Liver (tissue), 9 donors: ENCODE results near the gene PASK. TPM values are rescaled to one million over a fixed set of nuclear protein-coding genes. Genes with fewer than 3 reads are reported as not detected.

Experiments
- DNase-seq: peaks from one replicate; pipeline ENCODE4 v3.0.0-alpha.2; 2017; ENCODE audit warnings: low spot score
- H3K27ac ChIP-seq, 2 donors: one replicate each; pipeline ENCODE4 v1.7.0; 2013; ENCODE audit warnings: inconsistent platforms in 2 of 2, low read length in 2 of 2, control low read depth in 1 of 2, low read depth in 1 of 2, mild to moderate bottlenecking in 1 of 2
- H3K27me3 ChIP-seq, 4 donors: one replicate each; pipeline versions ENCODE4 v1.6.1 to v1.7.0; 2013; ENCODE audit warnings: low read length in 3 of 4, inconsistent platforms in 1 of 4, mild to moderate bottlenecking in 1 of 4, moderate library complexity in 1 of 4; ENCODE audit not compliant: control insufficient read depth in 4 of 4, insufficient read depth in 4 of 4
- H3K36me3 ChIP-seq, 4 donors: one replicate each; pipeline versions ENCODE4 v1.6.1 to v1.7.0; 2013; ENCODE audit warnings: low read length in 3 of 4, mild to moderate bottlenecking in 3 of 4, low read depth in 1 of 4, moderate library complexity in 1 of 4; ENCODE audit not compliant: control insufficient read depth in 4 of 4, insufficient read depth in 3 of 4
- H3K4me1 ChIP-seq, 4 donors: one replicate each; pipeline versions ENCODE4 v1.6.1 to v1.7.0; 2013; ENCODE audit warnings: low read length in 3 of 4, mild to moderate bottlenecking in 3 of 4, moderate library complexity in 1 of 4; ENCODE audit not compliant: control insufficient read depth in 4 of 4, insufficient read depth in 4 of 4
- H3K4me3 ChIP-seq, 3 donors: one replicate each; pipeline versions ENCODE4 v1.6.1 to v1.7.0; 2013; ENCODE audit warnings: low read length in 3 of 3, control low read depth in 1 of 3, low read depth in 1 of 3, mild to moderate bottlenecking in 1 of 3
- H3K9ac ChIP-seq, 2 donors: one replicate each; pipeline ENCODE4 v1.7.0; 2013; ENCODE audit warnings: low read length in 2 of 2, mild to moderate bottlenecking in 2 of 2, moderate library complexity in 2 of 2, control low read depth in 1 of 2, low read depth in 1 of 2
- H3K9me3 ChIP-seq, 4 donors: one replicate each; pipeline versions ENCODE4 v1.6.1 to v1.7.0; 2013; ENCODE audit warnings: low read length in 3 of 4; ENCODE audit not compliant: control insufficient read depth in 4 of 4
- ATF3 ChIP-seq: IDR thresholded peaks from 2 replicates; pipeline ENCODE4 v1.6.1; 2016; ENCODE audit warnings: antibody characterized with exemption
- CTCF ChIP-seq: fragments of 150-350 bp; IDR thresholded peaks from 2 replicates; pipeline ENCODE4 v1.5.1; 2017; ENCODE audit warnings: improper control_type of control experiment, low read depth, low read length; ENCODE audit not compliant: missing input control
- EGR1 ChIP-seq, 2 donors: IDR thresholded peaks; 2 replicates each; pipeline ENCODE4 v1.6.1; 2016 to 2018; ENCODE audit warnings: antibody characterized with exemption in 2 of 2, low read depth in 2 of 2
- FOXA1 ChIP-seq: IDR thresholded peaks from 2 replicates; pipeline ENCODE4 v1.6.1; 2016; ENCODE audit warnings: antibody characterized with exemption
- FOXA2 ChIP-seq: IDR thresholded peaks from 2 replicates; pipeline ENCODE4 v1.6.1; 2016; ENCODE audit warnings: antibody characterized with exemption
- GABPA ChIP-seq, 2 donors: IDR thresholded peaks in 1 of 2; conservative IDR thresholded peaks in 1 of 2; 2 replicates each; pipeline ENCODE4 v1.6.1; 2016; ENCODE audit warnings: antibody characterized with exemption in 2 of 2, mild to moderate bottlenecking in 1 of 2, moderate library complexity in 1 of 2
- HNF4A ChIP-seq, 2 donors: conservative IDR thresholded peaks; 2 replicates each; pipeline ENCODE4 v1.6.1; 2016; ENCODE audit warnings: antibody characterized with exemption in 2 of 2, mild to moderate bottlenecking in 2 of 2
- HNF4G ChIP-seq: IDR thresholded peaks from 2 replicates; pipeline ENCODE4 v1.6.1; 2016; ENCODE audit warnings: antibody characterized with exemption
- JUND ChIP-seq, 2 donors: IDR thresholded peaks; 2 replicates each; pipeline ENCODE4 v1.6.1; 2016; ENCODE audit warnings: antibody characterized with exemption in 2 of 2
- MAX ChIP-seq: IDR thresholded peaks from 2 replicates; pipeline ENCODE4 v1.6.1; 2016; ENCODE audit warnings: antibody characterized with exemption
- NR2F2 ChIP-seq: IDR thresholded peaks from 2 replicates; pipeline ENCODE4 v1.6.1; 2016; ENCODE audit warnings: antibody characterized with exemption
- RAD21 ChIP-seq, 2 donors: IDR thresholded peaks; 2 replicates each; pipeline ENCODE4 v1.6.1; 2016; ENCODE audit warnings: antibody characterized with exemption in 2 of 2, mild to moderate bottlenecking in 2 of 2
- REST ChIP-seq: IDR thresholded peaks from 2 replicates; pipeline ENCODE4 v1.6.1; 2016; ENCODE audit warnings: antibody characterized with exemption, mild to moderate bottlenecking
- RXRA ChIP-seq, 2 donors: IDR thresholded peaks; 2 replicates each; pipeline ENCODE4 v1.6.1; 2017 to 2018; ENCODE audit warnings: antibody characterized with exemption in 2 of 2, mild to moderate bottlenecking in 1 of 2
- SP1 ChIP-seq: IDR thresholded peaks from 2 replicates; pipeline ENCODE4 v1.6.1; 2018; ENCODE audit warnings: antibody characterized with exemption, mild to moderate bottlenecking
- TAF1 ChIP-seq: conservative IDR thresholded peaks from 2 replicates; pipeline ENCODE4 v1.6.1; 2016; ENCODE audit warnings: antibody characterized with exemption, mild to moderate bottlenecking
- YY1 ChIP-seq: IDR thresholded peaks from 2 replicates; pipeline ENCODE4 v1.6.1; 2016; ENCODE audit warnings: antibody characterized with exemption, mild to moderate bottlenecking
- ZBTB33 ChIP-seq: IDR thresholded peaks from 2 replicates; pipeline ENCODE4 v1.6.1; 2016; ENCODE audit warnings: antibody characterized with exemption
- WGBS: extraction: QIAGEN DNeasy Blood & Tissue Kit; methylation state at CpG from one replicate; pipeline ENCODE4 v1.1.7; 2013; 5-methylcytosine and 5-hydroxymethylcytosine counted together
- polyA plus RNA-seq, 2 donors: library from polyadenylated mRNA; stranded (reverse) in 1 of 2; unstranded in 1 of 2; fragments of 200-250 nt in 1 of 2; fragments of >200 nt in 1 of 2; fragmentation: Nextera tagmentation in 1 of 2; extraction: Ambion mirVana in 1 of 2; gene quantifications; one replicate each; pipeline versions ENCODE4 v1.2.1 to v1.2.3, GENCODE V29; 2013 to 2015
- total RNA-seq, 2 donors: library from RNA; depleted of rRNA; stranded (reverse); fragments of >200 nt; gene quantifications; one replicate each; pipeline ENCODE4 v1.2.3, GENCODE V29; 2014
- donor health status: healthy.
- donor health status: healthy.
- donor health status: healthy.
- donor health status: healthy.
- donor health status: healthy.

Gene PASK
- total and polyA plus RNA-seq, 4 donors: 0.96 to 8.8 (median 2.9) TPM

GRCh38 chr2:241179899-241180298 is 30.6 kb upstream of the PASK start:
- no peak overlapping the region for H3K27ac ChIP-seq
- WGBS: 93% methylated on average over 4 of the region's 4 CpGs
- no peak overlapping the region for H3K4me3 ChIP-seq
- no peak for DNase-seq
- TF ChIP-seq TAF1: no peak
- no peak for TF ChIP-seq GABPA (IDR thresholded peaks at IDR 0.05 in 1 of 2, conservative IDR thresholded peaks at IDR 0.05 in 1 of 2)
- TF ChIP-seq NR2F2: no peak
- TF ChIP-seq FOXA1: no peak
- no peak for TF ChIP-seq EGR1 (IDR thresholded peaks at IDR 0.05; ENCODE audit: low read depth in 2 of 2)
- no peak for TF ChIP-seq HNF4A (conservative IDR thresholded peaks at IDR 0.05)
- TF ChIP-seq HNF4G: no peak
- TF ChIP-seq REST: no peak
- TF ChIP-seq YY1: no peak
- TF ChIP-seq RAD21 (IDR thresholded peaks at IDR 0.05): no peak
- TF ChIP-seq RXRA (IDR thresholded peaks at IDR 0.05): no peak
- TF ChIP-seq JUND (IDR thresholded peaks at IDR 0.05): no peak
- TF ChIP-seq SP1: no peak
- TF ChIP-seq ATF3: no peak
- no peak for TF ChIP-seq FOXA2
- TF ChIP-seq MAX: no peak
- TF ChIP-seq CTCF: no peak
- no peak for TF ChIP-seq ZBTB33
- H3K27me3 ChIP-seq: no peaks in the 10 kb centered on the region
- H3K4me1 ChIP-seq: no peaks in the 10 kb centered on the region
- peaks cover 0 to 23% (median 15%) of the 10 kb centered on the region in 4 donors for H3K36me3 ChIP-seq
- H3K9ac ChIP-seq: no peak overlapping the region
- H3K9me3 ChIP-seq: no peaks in the 10 kb centered on the region
